Mesenchymal stem cell (in vitro differentiated cells and primary cell): Measurements from ENCODE around the gene CDHR4. TPM values are rescaled to one million over a fixed set of nuclear protein-coding genes. Genes with fewer than 3 reads are reported as not detected.

Experiments
- DNase-seq: peaks from one replicate; pipeline ENCODE4 v3.0.0-alpha.2; 2013
- H2AFZ ChIP-seq: one replicate; pipeline ENCODE4 v1.6.1; 2013; ENCODE audit warnings: low read depth, mild to moderate bottlenecking, control low read depth, inconsistent platforms, low read length, moderate library complexity
- H2AK5ac ChIP-seq: 2 replicates; pipeline ENCODE4 v1.6.1; 2013; ENCODE audit warnings: low read length, moderate library complexity, mild to moderate bottlenecking, inconsistent platforms; ENCODE audit not compliant: severe bottlenecking
- H2BK120ac ChIP-seq: one replicate; pipeline ENCODE4 v1.6.1; 2013; ENCODE audit warnings: low read depth, mild to moderate bottlenecking, inconsistent platforms, low read length, moderate library complexity
- H2BK12ac ChIP-seq, 2 experiments: one replicate each; pipeline ENCODE4 v1.6.1; 2013; ENCODE audit warnings: inconsistent platforms in 2 of 2, low read length in 2 of 2, mild to moderate bottlenecking in 2 of 2, moderate library complexity in 2 of 2, control low read depth in 1 of 2
- H2BK15ac ChIP-seq: one replicate; pipeline ENCODE4 v1.6.1; 2013; ENCODE audit warnings: mild to moderate bottlenecking, low read depth, inconsistent platforms; ENCODE audit not compliant: poor library complexity, severe bottlenecking
- H2BK5ac ChIP-seq: 2 replicates; pipeline ENCODE4 v1.6.1; 2013; ENCODE audit warnings: low read depth, mild to moderate bottlenecking, low read length, control low read depth, inconsistent platforms; ENCODE audit not compliant: poor library complexity, severe bottlenecking
- H3K14ac ChIP-seq, 2 experiments: one replicate each; pipeline ENCODE4 v1.6.1; 2013; ENCODE audit warnings: inconsistent platforms in 2 of 2, low read length in 2 of 2, control low read depth in 1 of 2, mild to moderate bottlenecking in 1 of 2, moderate library complexity in 1 of 2
- H3K18ac ChIP-seq, 2 experiments: one replicate each; pipeline ENCODE4 v1.6.1; 2013; ENCODE audit warnings: inconsistent platforms in 2 of 2, low read length in 2 of 2, control low read depth in 1 of 2, low read depth in 1 of 2, mild to moderate bottlenecking in 1 of 2
- H3K23ac ChIP-seq, 2 experiments: one replicate each; pipeline ENCODE4 v1.6.1; 2013; ENCODE audit warnings: inconsistent platforms in 2 of 2, low read length in 2 of 2, mild to moderate bottlenecking in 2 of 2, moderate library complexity in 2 of 2, control low read depth in 1 of 2
- H3K27ac ChIP-seq: 2 replicates; pipeline ENCODE4 v1.5.1; 2013; ENCODE audit warnings: mild to moderate bottlenecking, moderate library complexity, low read length, control low read depth, inconsistent platforms; ENCODE audit not compliant: poor library complexity, severe bottlenecking
- H3K27me3 ChIP-seq, 2 experiments: 2 replicates each; pipeline versions ENCODE4 v1.6.1 to v1.7.0; 2013; ENCODE audit warnings: low read length in 2 of 2, mild to moderate bottlenecking in 2 of 2, moderate library complexity in 2 of 2, control low read depth in 1 of 2, inconsistent platforms in 1 of 2; ENCODE audit not compliant: control insufficient read depth in 1 of 2, insufficient read depth in 1 of 2
- H3K36me3 ChIP-seq, 2 experiments: 2 replicates each; pipeline versions ENCODE4 v1.6.1 to v1.7.0; 2013; ENCODE audit warnings: low read length in 2 of 2, control low read depth in 1 of 2, inconsistent platforms in 1 of 2, low read depth in 1 of 2, mild to moderate bottlenecking in 1 of 2; ENCODE audit not compliant: insufficient read depth in 2 of 2, control insufficient read depth in 1 of 2
- H3K4ac ChIP-seq, 2 experiments: one replicate each; pipeline ENCODE4 v1.6.1; 2013; ENCODE audit warnings: inconsistent platforms in 2 of 2, low read length in 2 of 2, mild to moderate bottlenecking in 2 of 2, moderate library complexity in 2 of 2, control low read depth in 1 of 2, low read depth in 1 of 2
- H3K4me1 ChIP-seq: 2 replicates; pipeline ENCODE4 v1.6.1; 2013; ENCODE audit warnings: low read depth, low read length, control low read depth; ENCODE audit not compliant: control insufficient read depth, insufficient read depth
- H3K4me2 ChIP-seq: 2 replicates; pipeline ENCODE4 v1.6.1; 2013; ENCODE audit warnings: low read length, mild to moderate bottlenecking, inconsistent platforms; ENCODE audit not compliant: poor library complexity, severe bottlenecking
- H3K4me3 ChIP-seq, 2 experiments: 2 replicates each; pipeline versions ENCODE4 v1.5.1 to v1.7.0; 2013; ENCODE audit warnings: low read length in 2 of 2, mild to moderate bottlenecking in 2 of 2, control low read depth in 1 of 2, low read depth in 1 of 2; ENCODE audit not compliant: insufficient read depth in 1 of 2
- H3K79me1 ChIP-seq: replicated peaks from 2 replicates; pipeline ENCODE4 v1.6.1; 2013; ENCODE audit warnings: mild to moderate bottlenecking, control low read depth, low read length, inconsistent platforms; ENCODE audit not compliant: poor library complexity, severe bottlenecking
- H3K9ac ChIP-seq: 2 replicates; pipeline ENCODE4 v1.7.0; 2013; ENCODE audit warnings: mild to moderate bottlenecking, low read length, moderate library complexity
- H3K9me3 ChIP-seq: 2 replicates; pipeline ENCODE4 v1.7.0; 2013; ENCODE audit warnings: mild to moderate bottlenecking, low read length; ENCODE audit not compliant: control insufficient read depth
- H4K8ac ChIP-seq: one replicate; pipeline ENCODE4 v1.6.1; 2013; ENCODE audit warnings: inconsistent platforms, mild to moderate bottlenecking, low read length, moderate library complexity
- H4K91ac ChIP-seq: one replicate; pipeline ENCODE4 v1.6.1; 2013; ENCODE audit warnings: mild to moderate bottlenecking, low read length, inconsistent platforms
- WGBS: methylation state at CpG from one replicate; pipeline ENCODE4 v1.1.7; 2013; ENCODE audit warnings: mixed read lengths; 5-methylcytosine and 5-hydroxymethylcytosine counted together
- polyA plus RNA-seq, 2 experiments: library from polyadenylated mRNA; stranded (reverse); fragments of 200-250 nt; gene quantifications; one replicate each; pipeline ENCODE4 v1.2.3, GENCODE V29; 2013

Gene CDHR4
- polyA plus RNA-seq (2013, experiment 1 of 2) = 0.61 TPM
- polyA plus RNA-seq (2013, experiment 2 of 2) = 0.52 TPM

DNA sequence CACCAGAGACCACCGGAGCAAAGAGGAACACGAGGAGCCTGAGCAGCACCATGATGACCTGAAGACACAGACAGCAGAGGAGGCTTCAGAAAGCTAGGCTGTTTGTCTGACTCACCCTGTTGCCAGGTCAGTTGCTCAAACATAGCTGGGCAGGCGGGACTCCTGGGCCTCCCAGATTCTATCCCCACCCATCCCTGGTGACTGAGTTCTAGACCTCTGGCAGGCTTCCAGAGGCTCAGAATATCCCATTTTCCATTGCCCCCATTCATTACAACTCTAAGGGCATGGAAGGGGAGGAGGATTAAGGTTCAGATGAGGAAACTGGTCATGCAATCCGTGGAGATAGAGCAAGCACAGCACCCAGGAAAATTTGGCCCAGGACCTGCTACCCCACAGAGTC, at the start of gene CDHR4:
Gene CDHR4 (minus strand): TSS at position 113 of the 400 bp plus-strand sequence. CDS start 61 bp downstream, at position 52.
- peaks cover 0 to 20% of the 10 kb centered on the region in 2 experiments for H3K27me3 ChIP-seq
- H3K4me1 ChIP-seq = peaks cover 10% of the 10 kb centered on the region
- no peak within 1 kb of the TSS for H3K27ac ChIP-seq
- H2BK120ac ChIP-seq = peak within 1 kb of the TSS; percentile 59
- 58% methylated on average over 4 of the region's 4 CpGs for WGBS
- H3K14ac ChIP-seq = peak within 1 kb of the TSS in 1 of 2 experiments; percentile 68
- no peak within 1 kb of the TSS for H2AK5ac ChIP-seq
- DNase-seq = peak; percentile 90
- no peaks in the 10 kb centered on the region for H3K79me1 ChIP-seq
- peak within 1 kb of the TSS in 1 of 2 experiments; percentile 55 for H3K4me3 ChIP-seq
- peak within 1 kb of the TSS; percentile 61 for H4K91ac ChIP-seq
- H3K9me3 ChIP-seq = no peaks in the 10 kb centered on the region
- no peak within 1 kb of the TSS for H3K23ac ChIP-seq
- H2BK15ac ChIP-seq = peak within 1 kb of the TSS; percentile 60
- peaks cover 0 to 3% of the 10 kb centered on the region in 2 experiments for H3K36me3 ChIP-seq
- H3K9ac ChIP-seq = peak within 1 kb of the TSS; percentile 77
- peak within 1 kb of the TSS; percentile 46 to 66 for H3K4ac ChIP-seq
- H4K8ac ChIP-seq = peak within 1 kb of the TSS; percentile 48
- peak within 1 kb of the TSS in 1 of 2 experiments; percentile 30 for H3K18ac ChIP-seq
- no peak within 1 kb of the TSS for H2BK5ac ChIP-seq
- H2AFZ ChIP-seq = no peak within 1 kb of the TSS
- H2BK12ac ChIP-seq = peak within 1 kb of the TSS; percentile 63 to 79
- H3K4me2 ChIP-seq = no peak within 1 kb of the TSS

- no peak overlapping the region for H2BK15ac ChIP-seq
- H3K18ac ChIP-seq = no peak overlapping the region
- no peak overlapping the region for H2AK5ac ChIP-seq
- H3K4me1 ChIP-seq = peaks cover 6% of the 10 kb centered on the region
- no peak overlapping the region for H3K27ac ChIP-seq
- H2BK5ac ChIP-seq = no peak overlapping the region
- no peak overlapping the region for H2AFZ ChIP-seq
- no peak overlapping the region for H3K14ac ChIP-seq
- H4K8ac ChIP-seq = no peak overlapping the region
- peaks cover 16 to 20% of the 10 kb centered on the region in 2 experiments for H3K36me3 ChIP-seq
- no peak for DNase-seq
- H3K4ac ChIP-seq = no peak overlapping the region
- H3K4me2 ChIP-seq = no peak overlapping the region
- H3K27me3 ChIP-seq = no peaks in the 10 kb centered on the region
- H3K79me1 ChIP-seq = peaks cover 5% of the 10 kb centered on the region
- H2BK120ac ChIP-seq = no peak overlapping the region
- WGBS = 98% methylated on average over 3 of the region's 3 CpGs
- no peak overlapping the region for H3K9ac ChIP-seq
- no peak overlapping the region for H3K4me3 ChIP-seq
- H3K23ac ChIP-seq = no peak overlapping the region
- no peaks in the 10 kb centered on the region for H3K9me3 ChIP-seq
- no peak overlapping the region for H4K91ac ChIP-seq
- H2BK12ac ChIP-seq = no peak overlapping the region
Measured at GRCh38 chr3:49845694-49846093, 46.0 kb upstream of the CDHR4 start.

GRCh38 chr3:49844464-49845183, 45.0 kb upstream of the CDHR4 start:
- H3K4me2 ChIP-seq = no peak overlapping the region
- no peak overlapping the region for H2BK5ac ChIP-seq
- H3K79me1 ChIP-seq = peaks cover 5% of the 10 kb centered on the region
- no peak overlapping the region for H2BK12ac ChIP-seq
- no peak overlapping the region for H3K9ac ChIP-seq
- H3K36me3 ChIP-seq = peaks cover 18 to 20% of the 10 kb centered on the region in 2 experiments
- H3K4me1 ChIP-seq = peaks cover 6% of the 10 kb centered on the region
- H3K23ac ChIP-seq = no peak overlapping the region
- no peak for DNase-seq
- no peak overlapping the region for H2AK5ac ChIP-seq
- 94% methylated on average over 5 of the region's 5 CpGs for WGBS
- H3K14ac ChIP-seq = no peak overlapping the region
- H3K4me3 ChIP-seq = no peak overlapping the region
- H4K8ac ChIP-seq = no peak overlapping the region
- H3K9me3 ChIP-seq = no peaks in the 10 kb centered on the region
- no peak overlapping the region for H3K18ac ChIP-seq
- H2AFZ ChIP-seq = no peak overlapping the region
- no peak overlapping the region for H3K27ac ChIP-seq
- no peak overlapping the region for H4K91ac ChIP-seq
- no peak overlapping the region for H2BK120ac ChIP-seq
- no peak overlapping the region for H2BK15ac ChIP-seq
- no peaks in the 10 kb centered on the region for H3K27me3 ChIP-seq
- no peak overlapping the region for H3K4ac ChIP-seq

GRCh38 chr3:49842843-49843517, 43.3 kb upstream of the CDHR4 start:
- Histone ChIP-seq H3K4ac (no peak overlapping the region), H3K23ac (no peak overlapping the region), H2BK12ac (no peak overlapping the region), H4K8ac (no peak overlapping the region), H3K9ac (no peak overlapping the region), H2AK5ac (no peak overlapping the region), H3K14ac (no peak overlapping the region), H3K27me3 (no peaks in the 10 kb centered on the region), H3K18ac (no peak overlapping the region), H3K4me3 (no peak overlapping the region), H3K36me3 (peaks cover 20% of the 10 kb centered on the region in 2 experiments), H3K27ac (no peak overlapping the region), H2BK120ac (no peak overlapping the region), H2BK15ac (no peak overlapping the region), H2BK5ac (no peak overlapping the region), H3K79me1 (peaks cover 3% of the 10 kb centered on the region), H3K4me1 (peaks cover 6% of the 10 kb centered on the region), H4K91ac (no peak overlapping the region), H3K4me2 (no peak overlapping the region), H2AFZ (no peak overlapping the region), H3K9me3 (no peaks in the 10 kb centered on the region)
- 93% methylated on average over 3 of the region's 3 CpGs for WGBS
- DNase-seq = no peak
